ENCODE results near the gene RFX4.

GRCh38 chr12:106782619-106783018, 199.8 kb downstream of the RFX4 start:
- TF ChIP-seq EZH2 (IDR thresholded peaks at IDR 0.05; ENCODE audit: low read length) (no peak), CTCF (optimal IDR thresholded peaks at IDR 0.05 in 1 of 3, IDR thresholded peaks at IDR 0.05 in 1 of 3, conservative IDR thresholded peaks at IDR 0.05 in 1 of 3; ENCODE audit: extremely low read depth in 1 of 3, insufficient read depth in 2 of 3, low read length in 3 of 3) (no peak)

Measured in keratinocyte (primary cell).